Tibial nerve (tissue), 4 donors: ENCODE results near the gene PREX1.

Experiments used
- EP300 ChIP-seq, 2 donors: sonication (generic); formaldehyde crosslinking; IDR thresholded peaks; one replicate each; pipeline ENCODE4 v1.6.1; 2017; ENCODE audit warnings: antibody characterized with exemption in 2 of 2, mild to moderate bottlenecking in 1 of 2
- POLR2A ChIP-seq, 2 donors: fragments of 450-650 bp; IDR thresholded peaks; one replicate each; pipeline ENCODE4 v1.6.1; 2017; ENCODE audit warnings: antibody characterized with exemption in 2 of 2, mild to moderate bottlenecking in 2 of 2, moderate library complexity in 2 of 2
- TF ChIP-seq, protein P1 (sequence below), 5 experiments: fragments of 200-600 bp in 3 of 5; fragments of 450-650 bp in 2 of 5; sonication (generic) in 3 of 5; IDR thresholded peaks; one replicate each; pipeline ENCODE4 v1.5.1; 2016 to 2019; ENCODE audit warnings: antibody characterized with exemption in 5 of 5, mild to moderate bottlenecking in 3 of 5, moderate library complexity in 2 of 5

DNA sequence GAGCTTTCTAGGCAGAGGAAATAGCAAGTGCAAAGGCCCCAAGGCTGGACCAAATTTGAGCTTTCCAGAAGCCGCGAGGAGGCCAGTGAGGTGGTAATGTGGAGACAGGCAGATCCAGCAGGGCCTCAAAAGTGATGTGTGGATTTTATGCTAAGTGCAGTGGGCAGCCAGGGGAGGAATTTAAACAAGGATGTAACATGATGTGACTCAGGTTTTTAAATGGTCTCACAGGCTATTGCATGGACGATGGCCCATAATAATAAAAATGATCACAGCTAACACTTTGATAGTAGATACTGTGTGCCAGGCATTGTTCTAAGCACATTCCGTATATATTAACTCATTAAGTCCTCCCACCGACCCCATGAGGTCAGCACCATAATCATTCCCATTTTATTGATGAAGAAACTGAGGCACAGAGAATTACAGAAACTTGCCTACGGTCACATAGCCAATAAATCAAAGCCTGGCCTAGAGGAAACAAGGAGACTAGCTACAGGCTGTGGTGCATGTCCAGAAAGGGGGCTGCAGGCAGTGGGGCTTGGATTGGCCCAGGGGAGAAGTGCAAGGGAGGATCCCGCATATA lies 18.0 kb upstream of the PREX1 start:
- TF ChIP-seq EP300 (IDR thresholded peaks at IDR 0.05) (no peak), POLR2A (IDR thresholded peaks at IDR 0.05) (no peak)
- TF ChIP-seq, protein P1, sequence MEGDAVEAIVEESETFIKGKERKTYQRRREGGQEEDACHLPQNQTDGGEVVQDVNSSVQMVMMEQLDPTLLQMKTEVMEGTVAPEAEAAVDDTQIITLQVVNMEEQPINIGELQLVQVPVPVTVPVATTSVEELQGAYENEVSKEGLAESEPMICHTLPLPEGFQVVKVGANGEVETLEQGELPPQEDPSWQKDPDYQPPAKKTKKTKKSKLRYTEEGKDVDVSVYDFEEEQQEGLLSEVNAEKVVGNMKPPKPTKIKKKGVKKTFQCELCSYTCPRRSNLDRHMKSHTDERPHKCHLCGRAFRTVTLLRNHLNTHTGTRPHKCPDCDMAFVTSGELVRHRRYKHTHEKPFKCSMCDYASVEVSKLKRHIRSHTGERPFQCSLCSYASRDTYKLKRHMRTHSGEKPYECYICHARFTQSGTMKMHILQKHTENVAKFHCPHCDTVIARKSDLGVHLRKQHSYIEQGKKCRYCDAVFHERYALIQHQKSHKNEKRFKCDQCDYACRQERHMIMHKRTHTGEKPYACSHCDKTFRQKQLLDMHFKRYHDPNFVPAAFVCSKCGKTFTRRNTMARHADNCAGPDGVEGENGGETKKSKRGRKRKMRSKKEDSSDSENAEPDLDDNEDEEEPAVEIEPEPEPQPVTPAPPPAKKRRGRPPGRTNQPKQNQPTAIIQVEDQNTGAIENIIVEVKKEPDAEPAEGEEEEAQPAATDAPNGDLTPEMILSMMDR (IDR thresholded peaks at IDR 0.05) = no peak
